NCI-H1092 (cell line): ENCODE results near the gene MAGOHB.

Source experiments
- DNase-seq: peaks from one replicate; lab custom pipeline; 2025; lab: John Stamatoyannopoulos, UW

The MAGOHB gene

GRCh38 chr12:10554756-10555481, 58.5 kb downstream of the MAGOHB start:
- DNase-seq: no peak

GRCh38 chr12:10554228-10554755, 59.1 kb downstream of the MAGOHB start:
- no peak for DNase-seq
